LNCAP (cell line): ENCODE data around the gene LCOR.

Source experiments
- CTCF ChIP-seq: fragments of 450-650 bp; IDR thresholded peaks from 2 replicates; pipeline ENCODE4 v1.5.1; 2017; ENCODE audit warnings: mild to moderate bottlenecking

LCOR gene

DNA sequence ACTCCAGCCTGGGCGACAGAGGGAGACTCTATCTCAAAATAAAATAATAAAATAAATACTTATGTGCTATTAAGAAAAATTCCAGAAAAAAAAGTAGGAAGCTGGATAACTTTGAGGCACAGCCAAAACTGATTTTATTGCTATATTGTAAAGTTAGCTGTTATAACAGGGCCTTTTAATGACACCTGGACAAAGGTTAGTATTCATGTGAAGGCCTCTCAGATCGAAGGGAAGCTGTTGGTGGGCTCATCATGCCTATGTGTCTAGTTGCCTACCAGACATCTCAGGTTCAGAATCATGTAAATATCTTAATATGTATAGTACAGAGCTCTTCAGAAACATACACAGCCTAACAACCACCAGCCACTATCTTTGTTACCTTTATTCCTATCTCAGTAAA, 143.0 kb downstream of the LCOR start:
- TF ChIP-seq CTCF, result no peak

DNA sequence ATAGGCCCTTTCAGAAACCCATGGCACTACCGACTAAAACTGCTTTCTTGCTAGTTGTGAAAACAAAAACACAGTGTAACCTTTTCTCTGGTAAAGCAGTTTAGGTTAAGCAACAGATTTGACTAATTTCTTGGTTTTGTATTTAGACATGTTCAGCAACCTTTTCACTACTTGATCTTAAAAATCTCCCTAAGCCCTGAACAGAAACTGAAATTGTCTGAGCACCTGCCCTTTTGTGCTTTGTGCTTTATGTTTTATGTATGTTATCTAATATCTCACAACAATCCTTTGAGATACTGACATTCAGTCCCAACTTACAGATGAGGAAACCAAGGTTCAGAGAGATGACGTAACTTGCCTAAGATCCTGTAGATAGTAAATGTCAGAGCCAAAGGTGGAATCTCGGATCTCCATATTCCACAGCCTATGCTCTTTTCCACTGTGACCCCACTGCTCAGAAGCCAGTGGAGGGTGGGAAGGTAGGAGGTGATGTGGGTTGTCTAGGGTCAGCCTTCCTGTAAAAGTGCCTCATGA, 146.6 kb downstream of the LCOR start:
- TF ChIP-seq CTCF, result no peak

DNA sequence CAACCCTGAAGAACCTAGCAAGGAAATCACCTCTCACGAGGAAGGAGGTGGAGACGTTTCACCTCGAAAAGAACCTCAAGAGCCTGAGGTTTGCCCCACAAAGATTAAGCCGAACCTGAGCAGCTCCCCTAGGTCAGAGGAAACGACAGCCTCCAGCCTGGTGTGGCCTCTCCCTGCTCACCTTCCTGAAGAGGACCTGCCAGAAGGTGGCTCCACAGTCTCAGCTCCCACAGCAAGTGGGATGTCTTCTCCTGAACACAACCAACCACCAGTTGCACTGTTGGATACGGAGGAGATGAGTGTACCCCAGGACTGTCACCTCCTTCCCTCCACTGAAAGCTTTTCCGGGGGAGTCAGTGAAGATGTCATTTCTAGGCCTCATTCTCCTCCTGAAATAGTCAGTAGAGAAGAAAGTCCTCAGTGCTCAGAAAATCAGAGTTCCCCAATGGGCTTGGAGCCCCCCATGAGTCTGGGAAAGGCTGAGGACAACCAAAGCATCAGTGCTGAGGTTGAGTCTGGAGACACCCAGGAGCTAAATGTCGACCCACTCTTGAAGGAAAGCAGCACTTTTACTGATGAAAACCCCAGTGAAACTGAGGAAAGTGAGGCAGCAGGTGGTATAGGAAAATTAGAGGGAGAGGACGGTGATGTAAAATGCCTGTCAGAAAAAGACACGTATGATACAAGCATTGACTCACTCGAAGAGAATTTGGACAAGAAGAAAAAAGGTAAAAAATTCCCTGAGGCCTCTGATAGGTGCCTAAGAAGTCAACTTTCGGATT, 150.2 kb downstream of the LCOR start:
- TF ChIP-seq CTCF, result no peak

- TF ChIP-seq CTCF, result no peak
Observed at GRCh38 chr10:96984541-96985131, 152.5 kb downstream of the LCOR start.

GRCh38 chr10:96986200-96986856, 154.2 kb downstream of the LCOR start:
- TF ChIP-seq CTCF, result no peak

DNA sequence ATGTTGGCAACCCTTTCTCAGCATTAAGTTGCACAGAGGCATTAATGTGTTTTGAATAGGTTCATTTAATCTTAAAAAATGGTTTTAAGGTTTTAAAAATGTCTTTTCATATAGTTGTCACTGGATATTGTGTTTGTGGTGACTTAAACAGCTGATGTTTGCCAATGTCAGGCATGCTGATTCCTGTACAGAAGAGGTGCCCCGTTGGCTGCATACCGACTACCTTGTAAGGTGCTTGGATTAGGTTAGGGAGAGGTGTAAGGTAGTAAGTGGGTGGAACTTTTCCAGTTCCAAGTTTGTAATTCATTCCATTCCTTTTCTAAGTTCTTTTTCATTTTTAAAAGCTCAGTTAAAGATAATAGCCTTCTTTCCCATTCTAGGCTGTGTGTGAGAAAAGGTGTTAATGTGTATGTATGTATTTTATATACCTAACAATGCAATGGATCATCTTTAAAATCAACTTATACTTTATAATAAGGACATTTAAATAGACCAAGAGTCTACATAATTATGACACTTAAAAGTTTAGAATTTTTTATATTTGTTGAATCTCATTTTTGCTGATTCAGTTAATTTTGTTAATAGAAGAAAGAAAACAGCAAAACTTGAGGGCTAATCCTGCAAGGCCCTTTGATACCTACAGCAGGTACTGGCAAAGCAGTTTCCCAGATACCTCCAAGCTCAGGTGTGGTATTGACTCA, 155.2 kb downstream of the LCOR start:
- no peak for TF ChIP-seq CTCF

GRCh38 chr10:96987842-96988175, 155.7 kb downstream of the LCOR start:
- TF ChIP-seq CTCF, result no peak
